NCI-H2196 treated with DMSO at 0.1 percent for 48 hours (cell line): ENCODE data around the gene TNFRSF25.

Experiments
- DNase-seq: peaks from one replicate; lab custom pipeline; 2025; ENCODE audit not compliant: unreplicated experiment; lab: John Stamatoyannopoulos, UW

The TNFRSF25 gene, protein sequence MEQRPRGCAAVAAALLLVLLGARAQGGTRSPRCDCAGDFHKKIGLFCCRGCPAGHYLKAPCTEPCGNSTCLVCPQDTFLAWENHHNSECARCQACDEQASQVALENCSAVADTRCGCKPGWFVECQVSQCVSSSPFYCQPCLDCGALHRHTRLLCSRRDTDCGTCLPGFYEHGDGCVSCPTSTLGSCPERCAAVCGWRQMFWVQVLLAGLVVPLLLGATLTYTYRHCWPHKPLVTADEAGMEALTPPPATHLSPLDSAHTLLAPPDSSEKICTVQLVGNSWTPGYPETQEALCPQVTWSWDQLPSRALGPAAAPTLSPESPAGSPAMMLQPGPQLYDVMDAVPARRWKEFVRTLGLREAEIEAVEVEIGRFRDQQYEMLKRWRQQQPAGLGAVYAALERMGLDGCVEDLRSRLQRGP

GRCh38 chr1:6466023-6466422 lies at the start of gene TNFRSF25:
TSS of gene TNFRSF25 (minus strand) at chr1:6466173. CDS start at chr1:6466107, 66 bp downstream.
- DNase-seq = no peak

DNA sequence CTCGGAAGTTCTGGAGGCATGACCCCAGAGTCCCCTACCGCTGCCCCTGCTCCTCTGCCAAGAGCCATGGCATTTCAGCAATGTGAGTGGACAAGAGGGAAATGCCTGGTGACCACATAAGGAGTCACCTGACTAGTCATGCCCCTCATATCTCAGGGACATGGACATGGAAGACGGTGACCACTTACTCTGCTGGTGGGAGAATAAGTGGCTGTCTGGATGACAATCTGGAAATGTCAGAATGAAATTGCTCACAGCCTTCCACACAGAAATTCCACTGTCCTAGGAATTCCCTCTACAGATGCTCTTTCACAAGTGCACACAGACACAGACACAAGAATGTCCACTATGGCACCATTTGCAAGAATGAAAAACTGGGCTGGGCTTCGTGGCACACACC lies 49.8 kb upstream of the TNFRSF25 start:
- DNase-seq = no peak

GRCh38 chr1:6513320-6513801 lies 47.4 kb upstream of the TNFRSF25 start:
- DNase-seq = no peak

DNA sequence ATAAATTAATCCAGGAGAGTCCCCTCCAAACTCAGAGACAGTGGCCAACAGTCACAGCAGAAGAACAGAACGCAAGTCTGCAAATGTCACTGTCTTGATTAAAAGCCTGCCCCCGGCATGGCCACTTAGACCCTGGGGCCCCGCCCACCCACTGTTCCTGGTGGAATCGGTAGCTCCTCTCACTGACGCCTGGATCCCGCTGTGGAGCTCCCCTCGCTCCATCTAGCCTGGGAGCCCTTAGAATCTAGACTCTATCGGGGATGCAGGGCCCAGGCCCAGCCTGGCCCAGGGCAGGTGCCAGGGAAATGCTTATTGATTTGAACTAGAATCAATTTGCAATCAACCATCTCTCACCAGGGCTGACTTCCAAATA lies 46.9 kb upstream of the TNFRSF25 start:
- DNase-seq = no peak

GRCh38 chr1:6512245-6512907 lies 46.4 kb upstream of the TNFRSF25 start:
- no peak for DNase-seq

DNA sequence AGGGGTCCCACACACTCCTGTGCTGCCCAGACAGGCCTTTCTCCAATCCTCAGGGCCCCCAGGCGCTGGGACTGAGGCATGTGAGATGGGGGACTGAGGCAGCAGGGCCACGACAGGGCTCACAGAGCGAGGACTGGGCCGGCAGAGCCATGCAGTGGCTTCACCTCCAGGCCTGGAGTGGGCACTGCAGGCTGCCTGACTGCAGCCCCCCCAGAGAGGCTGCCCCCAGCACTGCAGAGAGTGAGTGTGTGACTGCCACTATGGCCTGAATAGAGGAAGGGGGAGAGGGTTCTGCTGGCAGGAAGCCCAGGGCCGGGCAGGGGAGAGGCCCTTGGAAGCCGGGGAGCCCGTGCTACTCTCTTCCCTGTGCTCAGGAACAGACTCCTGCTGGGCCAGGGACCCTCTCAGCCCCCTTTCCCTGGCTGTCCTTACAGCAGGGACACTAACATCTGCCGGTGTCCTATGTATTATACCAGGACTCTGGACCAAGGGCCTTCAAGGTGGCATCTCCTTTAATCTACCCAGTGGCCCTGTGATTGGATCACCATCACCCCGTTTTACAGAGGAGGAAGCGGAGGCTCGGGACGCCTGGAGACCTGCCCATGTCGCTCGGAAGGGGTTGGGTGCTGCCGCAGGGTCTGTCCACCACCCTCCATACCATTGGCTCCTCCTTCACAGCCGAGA lies 45.7 kb upstream of the TNFRSF25 start:
- DNase-seq = no peak

- no peak for DNase-seq
Measured at GRCh38 chr1:6511056-6511455, 45.1 kb upstream of the TNFRSF25 start.

GRCh38 chr1:6510493-6510892 lies 44.5 kb upstream of the TNFRSF25 start:
- no peak for DNase-seq

DNA sequence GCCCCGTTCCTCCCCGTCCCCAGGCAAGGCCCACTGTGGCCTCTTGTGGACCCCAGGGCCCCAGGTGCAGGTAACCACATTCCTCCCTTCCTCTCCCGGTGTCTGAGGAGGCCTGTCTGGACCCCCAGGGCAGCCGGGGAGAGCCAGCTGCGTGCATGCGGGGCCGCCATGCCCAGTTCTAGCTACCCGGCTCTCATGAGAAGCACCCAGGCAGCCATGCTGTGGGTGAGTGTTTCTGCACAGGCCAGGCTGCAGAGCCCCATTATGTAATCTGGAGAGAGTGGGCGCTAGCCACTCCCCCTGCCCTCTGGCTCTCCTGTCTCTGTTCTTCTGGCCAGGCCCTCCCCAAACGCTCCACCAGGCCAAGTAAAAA lies 43.9 kb upstream of the TNFRSF25 start:
- no peak for DNase-seq

- no peak for DNase-seq
Measured at GRCh38 chr1:6509220-6509918, 43.4 kb upstream of the TNFRSF25 start.

DNA sequence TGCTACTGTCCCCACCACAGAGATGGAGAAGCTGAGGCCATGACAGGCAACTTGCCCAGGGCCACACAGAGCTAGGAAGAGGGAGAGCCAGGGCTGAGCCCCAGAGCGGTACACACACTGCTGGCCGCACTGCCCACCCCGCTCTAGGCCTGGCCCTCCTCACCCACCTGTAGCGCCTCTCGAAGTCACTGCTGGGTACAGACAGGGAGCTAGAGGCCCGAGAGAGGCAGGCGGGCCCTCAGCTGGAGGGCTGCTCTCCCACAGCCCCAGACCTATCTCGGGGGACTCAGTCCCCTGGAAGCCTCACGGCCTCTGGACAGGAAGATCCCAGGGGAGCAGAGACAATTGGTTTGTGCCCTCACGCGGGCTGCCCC lies 42.8 kb upstream of the TNFRSF25 start:
- DNase-seq = no peak

- DNase-seq = no peak
Measured at GRCh38 chr1:6508154-6508815, 42.3 kb upstream of the TNFRSF25 start.

GRCh38 chr1:6507461-6507911 lies 41.5 kb upstream of the TNFRSF25 start:
- no peak for DNase-seq

- no peak for DNase-seq
Measured at GRCh38 chr1:6507037-6507428, 41.1 kb upstream of the TNFRSF25 start.

- DNase-seq = no peak
Measured at GRCh38 chr1:6506210-6507036, 40.5 kb upstream of the TNFRSF25 start.

DNA sequence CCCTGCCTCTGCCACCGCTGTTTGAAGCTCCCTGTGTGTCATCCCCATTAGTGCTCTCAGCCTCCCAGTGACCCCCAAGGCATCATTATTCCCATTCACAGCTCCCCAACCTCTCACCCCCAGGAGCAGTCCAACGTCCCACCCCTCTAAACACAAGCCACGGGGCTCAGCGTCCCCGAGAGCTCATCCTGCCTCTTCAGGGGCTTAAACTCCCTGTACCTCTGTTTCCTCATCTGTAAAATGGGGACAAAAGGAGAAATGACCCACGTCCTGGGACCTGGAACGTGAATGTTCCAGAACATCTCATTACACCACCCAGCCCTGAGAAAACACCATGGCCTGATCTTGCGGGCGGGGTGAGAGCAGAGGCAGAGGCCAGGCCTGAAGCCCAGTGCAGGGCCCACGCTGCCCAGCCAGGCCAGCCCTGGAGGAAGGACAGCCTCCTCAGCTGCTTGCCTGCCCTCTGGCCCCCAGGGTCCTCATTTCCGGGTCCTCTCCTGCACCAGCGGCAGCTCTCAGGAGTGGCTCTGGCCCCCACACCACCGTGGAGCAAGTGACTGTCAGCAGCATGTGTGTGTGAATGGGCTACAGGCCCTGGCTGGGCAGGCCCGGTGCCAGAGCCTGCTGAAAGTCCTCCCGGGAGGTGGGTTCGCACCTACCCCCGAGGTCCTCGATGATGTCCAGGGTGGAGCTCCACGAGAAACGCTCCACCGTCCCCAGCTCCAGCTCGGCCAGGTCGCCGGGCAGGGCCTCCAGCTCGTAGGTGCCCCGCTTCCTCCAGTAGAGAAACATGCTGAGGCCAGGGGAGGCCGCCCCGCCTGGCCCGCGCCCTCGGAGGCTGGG lies 39.6 kb upstream of the TNFRSF25 start:
- no peak for DNase-seq

DNA sequence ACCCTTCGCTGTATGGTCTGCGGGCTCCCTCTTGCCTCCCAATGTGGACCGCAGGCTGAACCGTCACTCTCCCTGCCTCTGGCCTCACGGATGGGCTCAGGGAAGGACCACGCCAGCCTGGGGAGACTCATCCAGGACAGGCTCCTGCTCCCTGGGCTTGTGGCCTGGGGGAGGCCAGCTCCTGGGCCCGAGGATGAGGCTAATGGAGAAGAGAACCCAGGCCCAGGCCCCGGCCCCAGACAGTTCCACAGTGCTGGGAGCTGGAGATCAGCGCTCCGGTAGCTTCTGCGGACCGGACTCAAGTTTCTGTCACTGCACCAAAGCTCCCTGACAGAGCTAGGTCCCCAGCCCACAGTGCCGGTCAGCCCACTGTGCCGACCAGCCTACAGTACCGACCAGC lies 38.9 kb upstream of the TNFRSF25 start:
- no peak for DNase-seq

DNA sequence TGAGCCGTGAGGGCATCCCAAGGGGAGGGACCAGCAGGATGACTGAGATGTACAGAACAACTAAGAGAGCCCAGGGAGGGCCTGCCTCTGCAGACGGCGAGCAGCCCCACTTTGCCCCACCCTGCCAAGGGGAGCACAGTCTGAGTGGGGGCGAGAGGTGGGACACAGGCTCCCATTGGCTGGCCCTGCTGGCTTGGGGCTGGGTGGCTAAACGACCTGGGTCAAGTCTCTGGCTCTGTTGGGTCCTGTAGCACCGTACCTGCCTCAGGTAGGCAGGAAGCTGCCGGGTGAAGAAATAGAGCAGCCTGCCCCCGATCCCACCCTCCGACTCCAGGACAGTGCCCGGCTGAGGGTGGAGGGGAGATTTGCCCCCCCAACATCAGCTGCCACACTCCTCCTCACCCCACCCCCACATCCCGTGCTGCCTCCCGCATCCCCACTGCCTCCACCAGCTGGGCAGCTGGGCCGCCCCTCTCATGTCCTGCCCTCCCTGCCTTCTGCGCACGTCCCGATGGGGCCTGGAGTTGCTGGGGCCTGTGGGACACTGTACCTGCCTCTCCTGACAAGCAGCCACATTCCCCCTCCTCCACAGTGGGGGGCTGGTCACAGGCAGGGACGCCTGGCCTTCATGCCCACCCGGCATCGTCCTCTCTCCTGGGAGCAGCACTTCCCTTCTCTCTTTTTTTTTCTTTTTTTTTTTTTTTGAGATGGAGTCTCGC lies 38.1 kb upstream of the TNFRSF25 start:
- no peak for DNase-seq
